ENCODE data around the gene EIF5. TPM values are rescaled to one million over a fixed set of nuclear protein-coding genes. Genes with fewer than 3 reads are reported as not detected.
"Not testable (repeated sequence)": the region's sequence is repeated elsewhere in the genome, so short reads cannot be mapped to it uniquely, and the experiment has no call there.

The EIF5 gene
- total RNA-seq, 4 donors from 2014 or later, result 128 to 226 (median 160) TPM

DNA sequence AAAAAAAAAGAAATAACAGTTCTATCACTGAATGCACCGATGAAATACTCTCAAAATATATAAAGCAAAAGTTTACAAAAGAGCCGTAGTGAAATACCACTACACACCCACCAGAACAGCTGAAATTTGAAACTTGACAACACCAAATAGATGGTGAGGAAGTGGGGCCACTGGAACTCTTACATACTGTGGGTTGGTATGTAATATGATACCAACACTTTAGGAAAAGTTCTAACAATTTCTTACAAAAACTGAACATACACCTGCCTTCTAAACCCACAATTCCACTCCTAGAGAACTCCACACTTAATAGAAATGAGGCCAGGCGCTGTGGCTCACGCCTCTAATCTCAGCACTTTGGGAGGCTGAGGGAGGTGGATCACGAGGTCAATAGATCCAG lies 14.1 kb downstream of the EIF5 start:
- Histone ChIP-seq H3K36me3 (peaks cover 3 to 23% (median 12%) of the 10 kb centered on the region in 3 donors), H3K4me3 (no peak overlapping the region), H3K9me3 (no peaks in the 10 kb centered on the region), H3K27me3 (no peaks in the 10 kb centered on the region), H3K27ac (no peak overlapping the region), H3K4me1 (no peaks in the 10 kb centered on the region)
- 78 to 81% methylated on average over 5 of the region's 5 CpGs for WGBS, 2 donors
- DNase-seq (ENCODE audit: low spot score in 2 of 2), result no peak
- TF ChIP-seq EP300 (IDR thresholded peaks at IDR 0.05) (no peak), POLR2A (IDR thresholded peaks at IDR 0.05) (no peak)
- TF ChIP-seq, protein P1, sequence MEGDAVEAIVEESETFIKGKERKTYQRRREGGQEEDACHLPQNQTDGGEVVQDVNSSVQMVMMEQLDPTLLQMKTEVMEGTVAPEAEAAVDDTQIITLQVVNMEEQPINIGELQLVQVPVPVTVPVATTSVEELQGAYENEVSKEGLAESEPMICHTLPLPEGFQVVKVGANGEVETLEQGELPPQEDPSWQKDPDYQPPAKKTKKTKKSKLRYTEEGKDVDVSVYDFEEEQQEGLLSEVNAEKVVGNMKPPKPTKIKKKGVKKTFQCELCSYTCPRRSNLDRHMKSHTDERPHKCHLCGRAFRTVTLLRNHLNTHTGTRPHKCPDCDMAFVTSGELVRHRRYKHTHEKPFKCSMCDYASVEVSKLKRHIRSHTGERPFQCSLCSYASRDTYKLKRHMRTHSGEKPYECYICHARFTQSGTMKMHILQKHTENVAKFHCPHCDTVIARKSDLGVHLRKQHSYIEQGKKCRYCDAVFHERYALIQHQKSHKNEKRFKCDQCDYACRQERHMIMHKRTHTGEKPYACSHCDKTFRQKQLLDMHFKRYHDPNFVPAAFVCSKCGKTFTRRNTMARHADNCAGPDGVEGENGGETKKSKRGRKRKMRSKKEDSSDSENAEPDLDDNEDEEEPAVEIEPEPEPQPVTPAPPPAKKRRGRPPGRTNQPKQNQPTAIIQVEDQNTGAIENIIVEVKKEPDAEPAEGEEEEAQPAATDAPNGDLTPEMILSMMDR (IDR thresholded peaks at IDR 0.05), result no peak

- H3K4me1 ChIP-seq, result no peaks in the 10 kb centered on the region
- peaks cover 0 to 5% (median under 1%) of the 10 kb centered on the region in 3 donors for H3K36me3 ChIP-seq
- no peak for DNase-seq (ENCODE audit: low spot score in 2 of 2)
- WGBS, 2 donors, result 92 to 94% methylated on average over 13 of the region's 13 CpGs
- H3K9me3 ChIP-seq, result no peaks in the 10 kb centered on the region
- no peak overlapping the region for H3K27ac ChIP-seq
- H3K4me3 ChIP-seq, result no peak overlapping the region
- no peaks in the 10 kb centered on the region for H3K27me3 ChIP-seq
- TF ChIP-seq POLR2A (IDR thresholded peaks at IDR 0.05), result no peak
Measured at GRCh38 chr14:103349982-103350381, 15.9 kb downstream of the EIF5 start.

GRCh38 chr14:103353362-103353761 lies 19.3 kb downstream of the EIF5 start:
- 78 to 79% methylated on average over 7 of the region's 7 CpGs for WGBS, 2 donors
- H3K9me3 ChIP-seq, result no peaks in the 10 kb centered on the region
- H3K27me3 ChIP-seq, result no peaks in the 10 kb centered on the region
- DNase-seq (ENCODE audit: low spot score in 2 of 2), result no peak
- no peaks in the 10 kb centered on the region for H3K36me3 ChIP-seq
- no peak overlapping the region for H3K27ac ChIP-seq
- TF ChIP-seq POLR2A (IDR thresholded peaks at IDR 0.05) (no peak), EP300 (IDR thresholded peaks at IDR 0.05) (no peak)
- TF ChIP-seq, protein P1 (IDR thresholded peaks at IDR 0.05), result no peak
- no peak overlapping the region for H3K4me3 ChIP-seq
- H3K4me1 ChIP-seq, result no peaks in the 10 kb centered on the region

- no peaks in the 10 kb centered on the region for H3K27me3 ChIP-seq
- H3K4me1 ChIP-seq, result no peaks in the 10 kb centered on the region
- H3K36me3 ChIP-seq, result no peaks in the 10 kb centered on the region
- no peaks in the 10 kb centered on the region for H3K9me3 ChIP-seq
- WGBS, 2 donors, result 83 to 87% methylated on average over 7 of the region's 7 CpGs
- H3K4me3 ChIP-seq, result no peak overlapping the region
- TF ChIP-seq EP300 (IDR thresholded peaks at IDR 0.05), result no peak
- TF ChIP-seq, protein P1 (IDR thresholded peaks at IDR 0.05), result no peak
- TF ChIP-seq POLR2A (IDR thresholded peaks at IDR 0.05), result no peak
- no peak overlapping the region for H3K27ac ChIP-seq
- DNase-seq (ENCODE audit: low spot score in 2 of 2), result no peak
Measured at GRCh38 chr14:103354141-103354540, 20.1 kb downstream of the EIF5 start.

GRCh38 chr14:103356024-103356682 lies 22.1 kb downstream of the EIF5 start:
- no peaks in the 10 kb centered on the region for H3K27me3 ChIP-seq
- WGBS, 2 donors, result 64 to 65% methylated on average over 9 of the region's 9 CpGs
- H3K9me3 ChIP-seq, result no peaks in the 10 kb centered on the region
- H3K27ac ChIP-seq, result no peak overlapping the region
- H3K4me3 ChIP-seq, result no peak overlapping the region
- TF ChIP-seq, protein P1 (IDR thresholded peaks at IDR 0.05), result no peak
- TF ChIP-seq POLR2A (IDR thresholded peaks at IDR 0.05), result no peak
- no peak for TF ChIP-seq EP300 (IDR thresholded peaks at IDR 0.05)
- no peaks in the 10 kb centered on the region for H3K36me3 ChIP-seq
- no peak for DNase-seq (ENCODE audit: low spot score in 2 of 2)
- H3K4me1 ChIP-seq, result no peaks in the 10 kb centered on the region

- H3K27ac ChIP-seq; DNase-seq (ENCODE audit: low spot score in 2 of 2); H3K36me3 ChIP-seq; H3K9me3 ChIP-seq; H3K27me3 ChIP-seq; H3K4me3 ChIP-seq; H3K4me1 ChIP-seq: not testable (repeated sequence)
- WGBS, 2 donors, result 85 to 91% methylated on average over 10 of the region's 10 CpGs
Measured at GRCh38 chr14:103357552-103357951, 23.5 kb downstream of the EIF5 start.
